ENCODE results near the gene SYNPO.

- TF ChIP-seq POLR2AphosphoS5 (IDR thresholded peaks at IDR 0.05) (no peak), EP300 (IDR thresholded peaks at IDR 0.05; ENCODE audit: low read depth) (no peak), POLR2A (IDR thresholded peaks at IDR 0.05) (no peak)
- TF ChIP-seq, protein P1, sequence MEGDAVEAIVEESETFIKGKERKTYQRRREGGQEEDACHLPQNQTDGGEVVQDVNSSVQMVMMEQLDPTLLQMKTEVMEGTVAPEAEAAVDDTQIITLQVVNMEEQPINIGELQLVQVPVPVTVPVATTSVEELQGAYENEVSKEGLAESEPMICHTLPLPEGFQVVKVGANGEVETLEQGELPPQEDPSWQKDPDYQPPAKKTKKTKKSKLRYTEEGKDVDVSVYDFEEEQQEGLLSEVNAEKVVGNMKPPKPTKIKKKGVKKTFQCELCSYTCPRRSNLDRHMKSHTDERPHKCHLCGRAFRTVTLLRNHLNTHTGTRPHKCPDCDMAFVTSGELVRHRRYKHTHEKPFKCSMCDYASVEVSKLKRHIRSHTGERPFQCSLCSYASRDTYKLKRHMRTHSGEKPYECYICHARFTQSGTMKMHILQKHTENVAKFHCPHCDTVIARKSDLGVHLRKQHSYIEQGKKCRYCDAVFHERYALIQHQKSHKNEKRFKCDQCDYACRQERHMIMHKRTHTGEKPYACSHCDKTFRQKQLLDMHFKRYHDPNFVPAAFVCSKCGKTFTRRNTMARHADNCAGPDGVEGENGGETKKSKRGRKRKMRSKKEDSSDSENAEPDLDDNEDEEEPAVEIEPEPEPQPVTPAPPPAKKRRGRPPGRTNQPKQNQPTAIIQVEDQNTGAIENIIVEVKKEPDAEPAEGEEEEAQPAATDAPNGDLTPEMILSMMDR (IDR thresholded peaks at IDR 0.05), result no peak
Measured at GRCh38 chr5:150649108-150650020, 8.9 kb downstream of the SYNPO start.

Measured in transverse colon (tissue), 4 donors.